Ishikawa (cell line): ENCODE measurements around the gene LMF1.

Experiments
- CREB1 ChIP-seq: IDR thresholded peaks from 2 replicates; pipeline ENCODE4 v1.6.1; 2012; ENCODE audit warnings: low read depth
- EGR1 ChIP-seq: IDR thresholded peaks from 2 replicates; pipeline ENCODE4 v1.6.1; 2012
- EP300 ChIP-seq: IDR thresholded peaks from 2 replicates; pipeline ENCODE4 v1.6.1; 2012; ENCODE audit warnings: borderline replicate concordance
- RAD21 ChIP-seq: IDR thresholded peaks from 2 replicates; pipeline ENCODE4 v1.6.1; 2012; ENCODE audit warnings: low read depth
- YY1 ChIP-seq: IDR thresholded peaks from 2 replicates; pipeline ENCODE4 v1.6.1; 2012; ENCODE audit warnings: low read depth
- TF ChIP-seq, protein P1 (sequence below): IDR thresholded peaks from 2 replicates; pipeline ENCODE4 v1.6.1; 2012
- TF ChIP-seq, protein P2 (sequence below): IDR thresholded peaks from 2 replicates; pipeline ENCODE4 v1.6.1; 2012; ENCODE audit warnings: low read depth, mild to moderate bottlenecking

DNA sequence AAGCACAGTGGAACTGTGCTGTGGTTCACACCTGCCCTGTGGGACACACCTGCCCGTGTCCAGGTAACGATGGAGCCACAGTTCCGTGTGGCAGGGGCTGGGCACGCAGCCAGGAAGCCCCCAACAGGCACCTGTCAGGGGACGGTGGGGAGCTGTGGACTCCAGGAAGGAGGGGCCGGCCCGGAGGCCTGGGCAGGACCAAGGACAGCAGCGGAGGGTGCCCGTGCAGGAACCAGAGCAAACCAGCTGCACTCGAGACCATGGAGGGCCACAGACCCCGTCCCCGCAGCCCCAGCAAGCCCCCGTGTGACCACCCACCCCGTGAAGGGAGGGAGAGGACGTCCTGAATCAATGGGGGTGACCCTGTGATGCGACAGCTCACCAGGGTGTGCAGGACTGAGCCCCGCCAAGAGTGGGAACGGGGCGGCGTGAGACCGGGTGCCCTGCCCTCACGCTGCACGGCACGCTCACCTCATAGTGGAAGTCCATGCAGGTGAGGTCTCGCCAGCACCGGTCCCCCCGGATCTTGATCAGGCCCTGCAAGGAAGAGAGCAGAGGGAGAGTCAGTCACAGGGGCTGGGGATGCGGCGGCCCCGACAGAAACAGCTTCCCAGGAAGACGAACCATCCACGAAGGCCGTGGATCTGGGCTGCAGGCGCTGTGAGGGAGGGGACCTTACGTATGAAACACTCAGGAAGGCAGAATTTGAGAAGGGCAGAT lies 78.1 kb downstream of the LMF1 start:
- TF ChIP-seq YY1, result no peak
- no peak for TF ChIP-seq CREB1
- no peak for TF ChIP-seq RAD21
- no peak for TF ChIP-seq EGR1
- no peak for TF ChIP-seq EP300
- TF ChIP-seq, protein P1, sequence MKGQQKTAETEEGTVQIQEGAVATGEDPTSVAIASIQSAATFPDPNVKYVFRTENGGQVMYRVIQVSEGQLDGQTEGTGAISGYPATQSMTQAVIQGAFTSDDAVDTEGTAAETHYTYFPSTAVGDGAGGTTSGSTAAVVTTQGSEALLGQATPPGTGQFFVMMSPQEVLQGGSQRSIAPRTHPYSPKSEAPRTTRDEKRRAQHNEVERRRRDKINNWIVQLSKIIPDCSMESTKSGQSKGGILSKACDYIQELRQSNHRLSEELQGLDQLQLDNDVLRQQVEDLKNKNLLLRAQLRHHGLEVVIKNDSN, result no peak
- TF ChIP-seq, protein P2, sequence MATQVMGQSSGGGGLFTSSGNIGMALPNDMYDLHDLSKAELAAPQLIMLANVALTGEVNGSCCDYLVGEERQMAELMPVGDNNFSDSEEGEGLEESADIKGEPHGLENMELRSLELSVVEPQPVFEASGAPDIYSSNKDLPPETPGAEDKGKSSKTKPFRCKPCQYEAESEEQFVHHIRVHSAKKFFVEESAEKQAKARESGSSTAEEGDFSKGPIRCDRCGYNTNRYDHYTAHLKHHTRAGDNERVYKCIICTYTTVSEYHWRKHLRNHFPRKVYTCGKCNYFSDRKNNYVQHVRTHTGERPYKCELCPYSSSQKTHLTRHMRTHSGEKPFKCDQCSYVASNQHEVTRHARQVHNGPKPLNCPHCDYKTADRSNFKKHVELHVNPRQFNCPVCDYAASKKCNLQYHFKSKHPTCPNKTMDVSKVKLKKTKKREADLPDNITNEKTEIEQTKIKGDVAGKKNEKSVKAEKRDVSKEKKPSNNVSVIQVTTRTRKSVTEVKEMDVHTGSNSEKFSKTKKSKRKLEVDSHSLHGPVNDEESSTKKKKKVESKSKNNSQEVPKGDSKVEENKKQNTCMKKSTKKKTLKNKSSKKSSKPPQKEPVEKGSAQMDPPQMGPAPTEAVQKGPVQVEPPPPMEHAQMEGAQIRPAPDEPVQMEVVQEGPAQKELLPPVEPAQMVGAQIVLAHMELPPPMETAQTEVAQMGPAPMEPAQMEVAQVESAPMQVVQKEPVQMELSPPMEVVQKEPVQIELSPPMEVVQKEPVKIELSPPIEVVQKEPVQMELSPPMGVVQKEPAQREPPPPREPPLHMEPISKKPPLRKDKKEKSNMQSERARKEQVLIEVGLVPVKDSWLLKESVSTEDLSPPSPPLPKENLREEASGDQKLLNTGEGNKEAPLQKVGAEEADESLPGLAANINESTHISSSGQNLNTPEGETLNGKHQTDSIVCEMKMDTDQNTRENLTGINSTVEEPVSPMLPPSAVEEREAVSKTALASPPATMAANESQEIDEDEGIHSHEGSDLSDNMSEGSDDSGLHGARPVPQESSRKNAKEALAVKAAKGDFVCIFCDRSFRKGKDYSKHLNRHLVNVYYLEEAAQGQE, result peak; percentile 89
